AG10803 (cell line): ENCODE measurements around the gene ATP5F1B.
"Not testable (repeated sequence)": the region's sequence is repeated elsewhere in the genome, so short reads cannot be mapped to it uniquely, and the experiment has no call there.

Experiments used
- DNase-seq: peaks from one replicate; pipeline ENCODE4 v3.0.0; 2010; ENCODE audit warnings: low read depth
- H3K4me3 ChIP-seq: 2 replicates; pipeline ENCODE4 v1.5.1; 2011; ENCODE audit warnings: mild to moderate bottlenecking, low read length, control low read depth
- TF ChIP-seq, protein P1 (sequence below): conservative IDR thresholded peaks from 2 replicates; pipeline ENCODE4 v1.5.1; 2011; ENCODE audit warnings: mild to moderate bottlenecking, low read length, control low read depth, inconsistent platforms

The ATP5F1B gene

DNA sequence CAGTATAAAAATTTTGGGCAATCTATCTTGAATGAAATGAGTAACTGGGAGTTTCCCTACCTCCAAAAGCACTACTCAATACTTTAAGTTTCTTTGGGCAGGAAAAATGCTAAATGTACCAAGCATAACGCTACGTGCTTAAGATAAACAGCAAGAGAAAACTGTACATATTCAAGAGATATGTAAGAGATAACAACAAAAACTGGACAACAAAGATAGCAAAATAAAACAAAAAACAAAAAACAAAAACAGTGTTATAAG, 22.3 kb upstream of the ATP5F1B start:
- H3K4me3 ChIP-seq = no peak overlapping the region
- no peak for DNase-seq
- TF ChIP-seq, protein P1, sequence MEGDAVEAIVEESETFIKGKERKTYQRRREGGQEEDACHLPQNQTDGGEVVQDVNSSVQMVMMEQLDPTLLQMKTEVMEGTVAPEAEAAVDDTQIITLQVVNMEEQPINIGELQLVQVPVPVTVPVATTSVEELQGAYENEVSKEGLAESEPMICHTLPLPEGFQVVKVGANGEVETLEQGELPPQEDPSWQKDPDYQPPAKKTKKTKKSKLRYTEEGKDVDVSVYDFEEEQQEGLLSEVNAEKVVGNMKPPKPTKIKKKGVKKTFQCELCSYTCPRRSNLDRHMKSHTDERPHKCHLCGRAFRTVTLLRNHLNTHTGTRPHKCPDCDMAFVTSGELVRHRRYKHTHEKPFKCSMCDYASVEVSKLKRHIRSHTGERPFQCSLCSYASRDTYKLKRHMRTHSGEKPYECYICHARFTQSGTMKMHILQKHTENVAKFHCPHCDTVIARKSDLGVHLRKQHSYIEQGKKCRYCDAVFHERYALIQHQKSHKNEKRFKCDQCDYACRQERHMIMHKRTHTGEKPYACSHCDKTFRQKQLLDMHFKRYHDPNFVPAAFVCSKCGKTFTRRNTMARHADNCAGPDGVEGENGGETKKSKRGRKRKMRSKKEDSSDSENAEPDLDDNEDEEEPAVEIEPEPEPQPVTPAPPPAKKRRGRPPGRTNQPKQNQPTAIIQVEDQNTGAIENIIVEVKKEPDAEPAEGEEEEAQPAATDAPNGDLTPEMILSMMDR = no peak

DNA sequence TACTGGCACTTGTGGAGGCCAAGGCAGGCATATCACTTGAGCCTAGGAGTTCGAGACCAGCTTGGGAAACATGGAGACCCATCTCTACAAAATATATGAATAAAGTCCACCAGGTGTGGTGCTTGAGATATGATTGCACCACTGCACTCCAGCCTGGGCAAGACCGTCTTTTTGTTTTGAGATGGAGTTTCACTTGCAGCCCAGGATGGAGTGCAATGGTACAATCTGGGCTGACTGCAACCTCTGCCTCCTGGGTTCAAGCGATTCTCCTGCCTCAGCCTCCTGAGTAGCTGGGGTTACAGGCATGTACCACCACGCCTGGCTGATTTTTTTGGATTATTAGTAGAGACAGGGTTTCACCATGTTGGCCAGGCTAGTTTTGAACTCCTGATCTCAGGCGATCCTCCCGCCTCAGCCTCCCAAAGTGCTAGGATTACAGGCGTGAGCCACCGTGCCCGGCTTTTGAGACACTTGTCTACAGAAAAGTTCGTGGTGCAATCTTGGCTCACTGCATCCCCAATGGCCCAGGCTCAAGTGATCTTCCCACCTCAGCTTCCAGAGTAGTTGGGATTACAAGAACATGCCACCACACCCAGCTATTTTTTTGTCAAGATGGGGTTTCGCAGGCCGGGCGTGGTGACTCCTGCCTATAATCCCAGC, 16.3 kb upstream of the ATP5F1B start:
- H3K4me3 ChIP-seq = no peak overlapping the region
- DNase-seq = no peak
- TF ChIP-seq, protein P1 = no peak

DNA sequence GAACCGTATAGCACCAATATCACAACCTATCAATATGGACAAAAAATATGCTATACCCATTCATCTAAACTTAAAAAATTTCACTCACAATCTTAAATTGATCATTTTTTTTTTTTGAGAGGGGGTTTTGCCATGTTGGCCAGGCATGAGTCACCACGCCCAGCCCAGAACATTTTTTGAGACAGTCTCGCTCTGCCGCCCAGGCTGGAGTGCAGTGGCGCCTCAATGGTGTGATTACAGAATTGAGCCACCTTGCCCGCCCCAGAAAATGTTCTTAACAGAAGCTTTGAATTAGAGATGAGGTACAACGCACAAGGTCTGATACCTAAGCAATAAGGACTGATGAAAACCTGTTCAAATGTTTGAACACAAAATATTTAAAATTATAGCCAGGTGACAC, 15.8 kb upstream of the ATP5F1B start:
- no peak overlapping the region for H3K4me3 ChIP-seq
- TF ChIP-seq, protein P1 = no peak
- no peak for DNase-seq

DNA sequence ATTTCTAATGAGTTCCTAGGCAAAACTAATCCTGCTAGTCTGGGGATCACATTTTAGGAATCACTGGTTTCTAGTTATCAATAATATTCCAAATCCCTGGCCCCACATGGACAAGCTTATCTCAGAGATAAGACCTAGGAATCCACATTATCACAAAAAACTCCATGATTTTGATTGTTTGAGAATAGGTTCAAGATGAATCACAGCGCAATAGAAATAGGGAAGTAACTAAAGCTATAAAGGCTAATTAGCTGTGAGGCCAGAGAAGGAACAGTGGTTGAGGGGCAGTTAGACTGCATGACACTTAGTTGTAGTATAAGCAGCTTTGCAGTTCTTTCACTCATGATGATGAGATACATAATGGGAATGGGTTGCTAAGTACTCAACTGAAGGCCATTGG, 13.1 kb upstream of the ATP5F1B start:
- no peak for DNase-seq
- TF ChIP-seq, protein P1 = no peak
- no peak overlapping the region for H3K4me3 ChIP-seq

DNA sequence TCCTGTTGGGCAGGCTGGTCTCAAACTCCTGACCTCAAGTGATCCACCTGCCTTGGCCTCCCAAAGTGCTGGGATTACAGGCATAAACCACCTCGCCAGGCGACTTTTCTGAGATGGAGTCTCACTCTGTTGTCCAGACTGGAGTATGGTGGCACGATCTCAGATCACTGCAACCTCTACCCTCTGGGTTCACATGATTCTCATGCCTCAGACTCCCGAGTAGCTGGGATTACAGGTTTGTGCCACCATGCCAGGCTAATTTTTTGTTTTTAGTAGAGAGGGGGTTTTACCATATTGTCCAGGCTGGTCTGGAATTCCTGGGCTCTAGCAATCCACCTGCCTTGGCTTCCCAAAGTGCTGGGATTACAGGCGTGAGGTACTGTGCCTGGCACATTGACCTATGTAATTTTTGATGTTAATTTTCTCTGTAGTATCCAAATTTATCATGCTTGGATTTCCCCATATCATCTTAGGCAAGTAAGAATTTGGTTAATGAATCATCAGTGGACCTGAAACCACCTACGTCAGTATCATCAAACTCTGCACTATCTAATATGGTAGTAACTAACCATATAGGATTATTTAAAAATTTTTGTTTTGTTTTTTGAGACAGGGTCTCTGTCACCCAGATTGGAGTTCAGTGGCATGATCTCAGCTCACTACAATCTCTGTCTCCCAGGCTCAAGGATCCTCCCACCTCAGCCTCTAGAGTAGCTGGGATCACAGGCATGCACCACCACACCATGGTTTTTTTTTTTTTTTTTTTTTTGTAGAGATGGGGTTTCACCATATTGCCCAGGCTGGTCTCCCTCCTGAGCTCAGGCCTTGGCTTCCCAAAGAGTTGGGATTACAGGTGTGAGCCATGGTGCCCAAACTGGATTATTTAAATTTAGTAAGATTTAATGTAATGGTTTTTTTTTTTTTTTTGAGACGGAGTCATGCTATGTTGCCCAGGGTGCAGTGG, 11.9 kb upstream of the ATP5F1B start:
- TF ChIP-seq, protein P1 = no peak
- DNase-seq = no peak
- no peak overlapping the region for H3K4me3 ChIP-seq

DNA sequence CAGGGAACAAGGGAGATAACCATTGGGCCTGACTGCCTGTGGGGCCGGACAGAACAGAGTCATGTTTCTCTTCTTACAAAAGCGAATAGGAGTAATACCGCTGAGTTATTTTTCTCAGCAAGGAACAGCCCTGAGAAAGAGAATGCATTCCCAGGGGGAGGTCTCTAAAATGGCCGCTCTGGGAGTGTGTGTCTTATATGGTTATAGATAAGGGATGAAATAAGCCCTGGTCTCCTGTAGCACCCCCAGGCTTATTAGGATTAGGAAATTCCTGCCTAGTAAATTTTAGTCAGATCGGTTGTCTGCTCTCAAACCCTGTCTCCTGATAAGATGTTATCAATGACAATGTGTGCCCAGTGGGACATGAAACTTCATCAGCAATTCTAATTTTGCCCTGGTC, 8.0 kb upstream of the ATP5F1B start:
- H3K4me3 ChIP-seq, DNase-seq: not testable (repeated sequence)

DNA sequence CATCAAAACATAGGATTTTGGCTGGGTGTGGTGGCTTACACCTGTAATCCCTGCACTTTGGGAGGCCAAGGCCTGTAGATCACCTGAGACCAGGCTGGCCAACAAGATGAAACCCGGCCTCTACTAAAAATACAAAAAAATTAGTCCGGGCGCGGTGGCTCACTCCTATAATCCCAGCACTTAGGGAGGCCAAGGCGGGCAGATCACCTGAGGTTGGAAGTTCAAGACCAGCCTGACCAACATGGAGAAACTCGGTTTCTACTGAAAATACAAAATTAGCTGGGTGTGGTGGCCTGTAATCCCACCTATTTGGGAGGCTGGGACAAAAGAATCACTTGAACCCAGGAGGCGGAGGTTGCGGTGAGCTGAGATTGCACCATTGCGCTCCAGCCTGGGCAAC, 2.2 kb upstream of the ATP5F1B start:
- not testable (repeated sequence) for DNase-seq, H3K4me3 ChIP-seq

DNA sequence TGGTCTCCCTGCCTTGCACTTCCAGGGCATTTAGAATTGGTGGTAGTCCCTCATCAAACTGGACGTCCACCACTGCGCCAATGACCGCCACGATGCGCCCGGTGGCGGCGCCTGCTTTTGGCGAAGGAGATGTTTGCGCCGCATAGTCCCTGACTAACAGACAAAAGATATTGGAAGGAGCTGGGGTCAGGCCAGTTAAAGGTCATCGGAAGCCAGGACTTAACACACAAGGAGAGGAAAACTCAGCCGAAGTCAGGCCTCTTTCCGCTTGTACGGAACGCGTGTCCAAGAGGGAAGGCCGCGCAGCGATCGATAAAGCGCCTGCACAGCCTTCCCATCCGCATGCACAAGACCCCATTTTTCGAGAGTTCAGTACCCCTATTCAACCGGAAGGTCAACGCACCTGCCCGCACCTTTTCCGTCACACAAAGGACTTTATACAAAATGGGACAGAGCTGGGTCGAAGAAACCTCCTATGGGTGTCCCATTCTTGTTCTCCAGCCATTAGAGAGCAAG, 525 bp downstream of the ATP5F1B start:
- DNase-seq = no peak
- peak overlapping the region; percentile 98 for H3K4me3 ChIP-seq
- TF ChIP-seq, protein P1 = no peak
